T-cell (primary cell): ENCODE results near the gene REEP3. TPM values are rescaled to one million over a fixed set of nuclear protein-coding genes. Genes with fewer than 3 reads are reported as not detected.

Experiments
- ATAC-seq, 4 experiments: fragments of 200-7000 bp in 3 of 4; fragments of 150-1000 bp in 1 of 4; cut with Tn5 transposase; replicated peaks in 1 of 4; 1 replicate in 3 of 4; 2 replicates in 1 of 4; pipeline ENCODE4 v1.10.0; 2021; ENCODE audit warnings: moderate library complexity in 3 of 4, mild to moderate bottlenecking in 2 of 4, moderate number of reproducible peaks in 1 of 4
- CTCF ChIA-PET, 2 donors: fragments of 300-600 bp; sonication (Branson Sonifier 250); formaldehyde crosslinking; loops; one replicate each; lab custom pipeline; 2022; ENCODE audit warnings: antibody characterized with exemption in 2 of 2; lab: Charles Lee
- POLR2A ChIA-PET, 2 donors: fragments of 300-600 bp; sonication (Branson Sonifier 250); formaldehyde crosslinking; loops; one replicate each; lab custom pipeline; 2022; ENCODE audit warnings: antibody characterized with exemption in 2 of 2; lab: Charles Lee
- DNase-seq, 35 experiments: peaks; one replicate each; pipeline versions ENCODE4 v3.0.0 to v3.0.0-alpha.2; 2013 to 2023
- H3K27ac ChIP-seq: one replicate; pipeline ENCODE4 v1.5.1; 2013; ENCODE audit warnings: low read length
- H3K27me3 ChIP-seq, 2 experiments: replicated peaks in 1 of 2; 1 replicate in 1 of 2; 2 replicates in 1 of 2; pipeline versions ENCODE4 v1.6.1 to v1.7.0; 2013; ENCODE audit warnings: low read length in 1 of 2, mixed read lengths in 1 of 2; ENCODE audit not compliant: control insufficient read depth in 2 of 2, insufficient read depth in 2 of 2; ENCODE audit errors: extremely low read depth in 1 of 2
- H3K36me3 ChIP-seq, 2 donors: 1 replicate in 1 of 2; 2 replicates in 1 of 2; pipeline versions ENCODE4 v1.6.1 to v1.7.0; 2013; ENCODE audit warnings: low read length in 1 of 2; ENCODE audit not compliant: control insufficient read depth in 2 of 2, insufficient read depth in 1 of 2; ENCODE audit errors: extremely low read depth in 1 of 2
- H3K4me1 ChIP-seq, 2 experiments: 1 replicate in 1 of 2; 2 replicates in 1 of 2; pipeline versions ENCODE4 v1.6.1 to v1.7.0; 2013; ENCODE audit warnings: low read length in 2 of 2, mixed read lengths in 1 of 2; ENCODE audit not compliant: insufficient read depth in 2 of 2, control insufficient read depth in 1 of 2; ENCODE audit errors: extremely low read depth in 1 of 2
- H3K4me3 ChIP-seq, 2 donors: 1 replicate in 1 of 2; 2 replicates in 1 of 2; pipeline versions ENCODE4 v1.5.1 to v1.7.0; 2013; ENCODE audit warnings: mild to moderate bottlenecking in 2 of 2, low read length in 1 of 2, moderate library complexity in 1 of 2; ENCODE audit not compliant: control insufficient read depth in 1 of 2; ENCODE audit errors: extremely low read depth in 1 of 2
- H3K9me3 ChIP-seq: 2 replicates; pipeline ENCODE4 v1.7.0; 2013
- H3K27ac Mint-ChIP-seq, 2 donors: one replicate each; pipeline ENCODE4 v1.8.0; 2020 to 2021; ENCODE audit warnings: mild to moderate bottlenecking in 2 of 2, mixed read lengths in 2 of 2
- H3K27me3 Mint-ChIP-seq, 2 donors: one replicate each; pipeline ENCODE4 v1.8.0; 2021 to 2022; ENCODE audit warnings: mixed read lengths in 2 of 2
- H3K36me3 Mint-ChIP-seq: one replicate; pipeline ENCODE4 v1.8.0; 2021; ENCODE audit warnings: mixed read lengths
- H3K4me1 Mint-ChIP-seq, 3 donors: one replicate each; pipeline ENCODE4 v1.8.0; 2020 to 2022; ENCODE audit warnings: mixed read lengths in 3 of 3, mild to moderate bottlenecking in 1 of 3
- H3K4me3 Mint-ChIP-seq, 3 donors: one replicate each; pipeline ENCODE4 v1.8.0; 2020 to 2022; ENCODE audit warnings: mild to moderate bottlenecking in 3 of 3, mixed read lengths in 3 of 3, moderate library complexity in 3 of 3
- H3K9me3 Mint-ChIP-seq, 3 donors: one replicate each; pipeline ENCODE4 v1.8.0; 2020 to 2022; ENCODE audit warnings: mixed read lengths in 3 of 3
- WGBS: methylation state at CpG from one replicate; pipeline ENCODE4 v1.1.5; 2013; ENCODE audit warnings: missing lambda C conversion rate; ENCODE audit not compliant: insufficient coverage; 5-methylcytosine and 5-hydroxymethylcytosine counted together
- total RNA-seq, 35 experiments: library from RNA in 6 of 35; stranded (reverse) in 6 of 35; fragments of 120-200 nt in 1 of 35; gene quantifications; one replicate each; pipeline versions ENCODE4 v1.2.1 to v1.2.4 and lab custom pipeline; 2013 to 2026

The REEP3 gene
- total RNA-seq, 5 donors from 2014 or later (not counting 1 experiment from before 2014, with no cell fraction given), result 7.9 to 16.2 (median 9.9) TPM

DNA sequence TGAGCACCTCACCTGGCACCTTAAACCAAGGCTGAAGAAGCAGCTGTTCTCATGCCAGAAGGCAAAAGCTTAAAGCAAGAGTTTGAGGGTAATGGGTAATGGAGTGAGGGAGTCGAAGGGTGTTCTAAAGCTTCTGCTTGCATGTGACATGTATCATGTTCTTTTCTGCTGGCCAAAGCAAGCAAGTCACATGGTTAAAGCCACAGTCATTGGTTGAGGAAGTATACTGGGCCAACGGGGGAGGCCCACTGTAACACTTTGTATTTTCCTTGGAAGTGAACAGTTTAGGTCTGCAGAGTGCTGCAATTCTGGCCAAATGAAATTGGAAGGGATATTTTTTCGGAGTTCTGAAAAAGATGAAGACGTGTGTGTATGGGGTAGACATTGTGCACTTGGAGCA is 75.7 kb downstream of the REEP3 start:
- peaks cover 46% of the 10 kb centered on the region for H3K36me3 Mint-ChIP-seq
- H3K27ac ChIP-seq, result no peak overlapping the region
- ATAC-seq (no peak), DNase-seq (no peak)
- H3K4me1 Mint-ChIP-seq, result no peaks in the 10 kb centered on the region
- no peaks in the 10 kb centered on the region for H3K4me1 ChIP-seq
- H3K27me3 ChIP-seq, result no peaks in the 10 kb centered on the region
- no peaks in the 10 kb centered on the region for H3K9me3 Mint-ChIP-seq
- WGBS, result 36% methylated on average over 2 of the region's 4 CpGs
- ChIA-PET CTCF (no interaction called here), POLR2A (no interaction called here)
- H3K4me3 ChIP-seq, result no peak overlapping the region
- H3K4me3 Mint-ChIP-seq, result no peak overlapping the region
- no peaks in the 10 kb centered on the region for H3K9me3 ChIP-seq
- H3K27me3 Mint-ChIP-seq, result no peaks in the 10 kb centered on the region
- peaks cover 0 to 12% of the 10 kb centered on the region in 2 donors for H3K36me3 ChIP-seq
- no peak overlapping the region for H3K27ac Mint-ChIP-seq

GRCh38 chr10:63600540-63600939 is 79.3 kb downstream of the REEP3 start:
- H3K36me3 ChIP-seq, result peaks cover 0 to 15% of the 10 kb centered on the region in 2 donors
- Mint-ChIP-seq H3K36me3 (peaks cover 43% of the 10 kb centered on the region), H3K9me3 (no peaks in the 10 kb centered on the region), H3K27ac (no peak overlapping the region), H3K4me3 (no peak overlapping the region), H3K27me3 (no peaks in the 10 kb centered on the region), H3K4me1 (no peaks in the 10 kb centered on the region)
- H3K9me3 ChIP-seq, result no peaks in the 10 kb centered on the region
- no peak for ATAC-seq
- ChIA-PET POLR2A (no interaction called here), CTCF (interaction anchor here in 1 of 2 donors (0.5 kb wide), 1 partner anchor 33 kb away, joined by 4 read pairs; no protein-coding TSS in a partner anchor)
- H3K27ac ChIP-seq, result no peak overlapping the region
- no peak for DNase-seq
- H3K27me3 ChIP-seq, result no peaks in the 10 kb centered on the region
- H3K4me3 ChIP-seq, result no peak overlapping the region
- no peaks in the 10 kb centered on the region for H3K4me1 ChIP-seq
- WGBS, result 100% methylated on average over 1 of the region's 1 CpG

DNA sequence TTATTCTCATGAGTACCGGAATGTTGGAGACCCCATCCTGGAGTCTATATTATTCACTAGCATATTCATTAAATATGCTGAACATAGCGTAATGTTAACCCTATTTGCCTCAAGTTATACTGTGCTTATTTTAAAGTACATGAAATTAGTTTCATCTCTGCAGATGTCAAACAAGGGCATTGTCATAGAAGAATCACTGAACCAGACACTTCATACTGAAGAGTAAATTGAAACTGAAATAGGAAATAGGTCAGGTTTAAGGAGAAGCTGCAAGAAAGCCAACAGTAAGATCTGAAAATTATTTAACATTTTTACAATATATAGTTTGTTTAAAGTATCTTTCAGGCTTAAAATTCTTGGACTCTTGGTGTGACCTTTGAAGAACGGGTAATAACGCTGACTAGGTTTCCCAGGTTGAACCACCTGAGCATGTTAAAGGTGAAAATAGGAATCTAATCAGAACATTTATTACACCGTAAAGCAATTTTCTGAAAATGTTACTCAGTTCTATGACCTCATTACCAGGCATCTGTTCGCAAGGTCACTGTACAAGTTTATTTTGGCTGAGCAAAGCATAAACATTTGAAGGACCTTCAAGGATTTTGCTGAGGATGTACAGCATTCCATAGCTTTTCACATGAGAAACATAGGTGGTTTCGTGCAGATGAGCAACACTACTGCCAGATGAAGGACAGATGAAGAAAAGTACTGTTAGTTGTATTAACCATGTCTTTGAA is 82.7 kb downstream of the REEP3 start:
- H3K36me3 Mint-ChIP-seq, result peaks cover 25% of the 10 kb centered on the region
- Histone ChIP-seq H3K4me3 (no peak overlapping the region), H3K4me1 (no peaks in the 10 kb centered on the region), H3K27me3 (no peaks in the 10 kb centered on the region), H3K36me3 (peaks cover 0 to 8% of the 10 kb centered on the region in 2 donors), H3K9me3 (no peaks in the 10 kb centered on the region), H3K27ac (no peak overlapping the region)
- no peak overlapping the region for H3K27ac Mint-ChIP-seq
- no peak overlapping the region for H3K4me3 Mint-ChIP-seq
- no peaks in the 10 kb centered on the region for H3K9me3 Mint-ChIP-seq
- no peak for ATAC-seq
- CTCF ChIA-PET, result no interaction called here
- H3K4me1 Mint-ChIP-seq, result no peaks in the 10 kb centered on the region
- no peak for DNase-seq
- no peaks in the 10 kb centered on the region for H3K27me3 Mint-ChIP-seq
- WGBS, result 100% methylated on average over 1 of the region's 7 CpGs
- POLR2A ChIA-PET, result no interaction called here

- Histone ChIP-seq H3K4me1 (no peaks in the 10 kb centered on the region), H3K36me3 (peaks cover 0 to 6% of the 10 kb centered on the region in 2 donors), H3K9me3 (no peaks in the 10 kb centered on the region), H3K4me3 (no peak overlapping the region), H3K27me3 (no peaks in the 10 kb centered on the region), H3K27ac (no peak overlapping the region)
- Mint-ChIP-seq H3K9me3 (no peaks in the 10 kb centered on the region), H3K27ac (no peak overlapping the region), H3K4me3 (no peak overlapping the region), H3K36me3 (peaks cover 17% of the 10 kb centered on the region), H3K27me3 (no peaks in the 10 kb centered on the region), H3K4me1 (no peaks in the 10 kb centered on the region)
- DNase-seq, result no peak
- 50% methylated on average over 1 of the region's 3 CpGs for WGBS
- ChIA-PET POLR2A (no interaction called here), CTCF (no interaction called here)
- no peak for ATAC-seq
These were observed 84.2 kb downstream of the REEP3 start for GRCh38 chr10:63605197-63605967.

DNA sequence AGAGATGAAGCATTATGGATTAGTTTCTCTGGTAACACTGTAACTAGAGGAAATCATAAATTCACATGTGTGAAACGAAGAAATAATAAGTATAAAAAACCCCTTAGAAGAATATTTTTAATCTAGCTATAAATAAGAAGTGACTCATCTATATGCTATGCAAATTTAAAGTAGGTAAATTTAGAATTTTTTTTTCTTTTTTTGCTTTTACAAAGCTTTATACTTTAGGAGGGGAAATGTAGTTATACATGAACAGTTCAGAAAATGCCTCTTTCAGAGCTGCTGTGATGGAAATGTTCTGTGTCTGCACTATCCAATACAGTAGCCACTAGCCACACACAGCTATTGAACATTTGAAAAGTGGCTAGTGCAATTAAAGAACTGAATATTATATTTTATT is 87.3 kb downstream of the REEP3 start:
- Mint-ChIP-seq H3K27me3 (no peaks in the 10 kb centered on the region), H3K4me3 (no peak overlapping the region), H3K4me1 (peaks cover 0 to 2% (median 0%) of the 10 kb centered on the region in 3 donors), H3K36me3 (peaks cover 5% of the 10 kb centered on the region), H3K27ac (no peak overlapping the region), H3K9me3 (no peaks in the 10 kb centered on the region)
- ChIA-PET CTCF (interaction anchor here in 1 of 2 donors (0.5 to 0.7 kb wide), 3 partner anchors 39 to 254 kb away, joined by 3 to 5 read pairs (median 3); no protein-coding TSS in a partner anchor), POLR2A (interaction anchor here in 1 of 2 donors (0.6 kb wide), 1 partner anchor 90 kb away, joined by 3 read pairs; no protein-coding TSS in a partner anchor)
- no peak overlapping the region for H3K27ac ChIP-seq
- H3K4me1 ChIP-seq, result no peaks in the 10 kb centered on the region
- no peaks in the 10 kb centered on the region for H3K9me3 ChIP-seq
- ATAC-seq (no peak), DNase-seq (no peak)
- WGBS, result no CpG with 5 or more reads among the region's 1 CpG
- H3K4me3 ChIP-seq, result no peak overlapping the region
- H3K27me3 ChIP-seq, result no peaks in the 10 kb centered on the region
- peaks cover 0 to 3% of the 10 kb centered on the region in 2 donors for H3K36me3 ChIP-seq

DNA sequence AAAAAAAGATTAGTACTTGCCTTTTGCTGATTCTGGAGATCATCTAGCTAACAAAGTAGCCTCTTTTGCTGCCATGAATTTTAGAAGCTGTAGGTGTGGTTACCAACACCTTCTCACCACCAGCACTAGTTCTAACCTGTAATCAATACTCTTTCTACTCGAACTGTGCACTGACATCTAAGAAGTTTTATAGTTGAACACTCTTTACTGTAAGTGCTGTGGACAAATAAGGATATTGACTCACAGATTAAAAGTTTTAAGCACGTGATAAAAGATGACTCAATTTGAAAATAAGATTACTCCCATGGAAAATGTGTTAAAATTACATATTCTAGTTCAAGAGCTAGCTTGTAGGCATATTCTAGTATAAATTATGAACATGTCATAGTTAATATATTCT is 89.9 kb downstream of the REEP3 start:
- Histone ChIP-seq H3K27me3 (no peaks in the 10 kb centered on the region), H3K4me3 (no peak overlapping the region), H3K27ac (no peak overlapping the region), H3K9me3 (no peaks in the 10 kb centered on the region), H3K36me3 (peaks cover 0 to 2% of the 10 kb centered on the region in 2 donors), H3K4me1 (no peaks in the 10 kb centered on the region)
- no peak for DNase-seq
- Mint-ChIP-seq H3K4me1 (peaks cover 0 to 2% (median 0%) of the 10 kb centered on the region in 3 donors), H3K4me3 (no peak overlapping the region), H3K9me3 (no peaks in the 10 kb centered on the region), H3K27me3 (no peaks in the 10 kb centered on the region), H3K36me3 (peaks cover 5% of the 10 kb centered on the region), H3K27ac (peak overlapping the region in 1 of 2 donors; percentile 6)
- no peak for ATAC-seq
- POLR2A ChIA-PET, result interaction anchor here in 1 of 2 donors (0.7 kb wide), 1 partner anchor 1288 kb away, joined by 3 read pairs; no protein-coding TSS in a partner anchor
- CTCF ChIA-PET, result interaction anchor here in 1 of 2 donors (1.0 to 1.5 kb wide), 2 partner anchors 13 to 18 kb away, joined by 4 to 7 read pairs; no protein-coding TSS in a partner anchor
- no CpG with 5 or more reads among the region's 2 CpGs for WGBS
